ENCODE data around the gene FILIP1. TPM values are rescaled to one million over a fixed set of nuclear protein-coding genes. Genes with fewer than 3 reads are reported as not detected.

FILIP1 gene
- total and polyA plus RNA-seq, 12 donors, result 16.8 to 269 (median 181) TPM

DNA sequence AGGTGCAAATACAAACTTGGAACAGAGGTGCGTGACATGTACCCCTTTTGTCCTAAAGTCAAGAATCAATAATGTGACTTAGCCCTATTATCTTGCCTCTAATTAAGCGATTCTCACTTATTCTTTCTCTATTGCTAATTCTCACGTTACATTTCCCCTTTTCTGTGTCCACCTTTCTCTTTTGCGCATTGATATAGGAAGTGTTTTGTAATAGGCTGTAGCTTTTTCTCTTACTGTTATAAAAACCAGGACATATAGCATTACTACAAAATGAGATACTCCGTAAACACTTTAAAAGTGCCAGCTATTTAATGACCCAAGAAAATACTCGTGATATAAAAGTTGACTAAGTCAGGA lies 208.3 kb downstream of the FILIP1 start:
- WGBS, 2 donors, result 2 to 5% methylated on average over 6 of the region's 6 CpGs
- peaks cover 0 to 57% (median 41%) of the 10 kb centered on the region in 9 donors for H3K4me1 ChIP-seq
- DNase-seq (no peak), ATAC-seq (no peak)
- peak overlapping the region; percentile 26 to 96 (median 90) for H3K4me3 ChIP-seq
- H3K9me3 ChIP-seq, result no peaks in the 10 kb centered on the region
- H3K27me3 ChIP-seq, result no peaks in the 10 kb centered on the region
- H3K36me3 ChIP-seq, result peaks cover 0 to 12% (median 0%) of the 10 kb centered on the region in 9 donors
- TF ChIP-seq, protein P1, sequence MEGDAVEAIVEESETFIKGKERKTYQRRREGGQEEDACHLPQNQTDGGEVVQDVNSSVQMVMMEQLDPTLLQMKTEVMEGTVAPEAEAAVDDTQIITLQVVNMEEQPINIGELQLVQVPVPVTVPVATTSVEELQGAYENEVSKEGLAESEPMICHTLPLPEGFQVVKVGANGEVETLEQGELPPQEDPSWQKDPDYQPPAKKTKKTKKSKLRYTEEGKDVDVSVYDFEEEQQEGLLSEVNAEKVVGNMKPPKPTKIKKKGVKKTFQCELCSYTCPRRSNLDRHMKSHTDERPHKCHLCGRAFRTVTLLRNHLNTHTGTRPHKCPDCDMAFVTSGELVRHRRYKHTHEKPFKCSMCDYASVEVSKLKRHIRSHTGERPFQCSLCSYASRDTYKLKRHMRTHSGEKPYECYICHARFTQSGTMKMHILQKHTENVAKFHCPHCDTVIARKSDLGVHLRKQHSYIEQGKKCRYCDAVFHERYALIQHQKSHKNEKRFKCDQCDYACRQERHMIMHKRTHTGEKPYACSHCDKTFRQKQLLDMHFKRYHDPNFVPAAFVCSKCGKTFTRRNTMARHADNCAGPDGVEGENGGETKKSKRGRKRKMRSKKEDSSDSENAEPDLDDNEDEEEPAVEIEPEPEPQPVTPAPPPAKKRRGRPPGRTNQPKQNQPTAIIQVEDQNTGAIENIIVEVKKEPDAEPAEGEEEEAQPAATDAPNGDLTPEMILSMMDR (IDR thresholded peaks at IDR 0.05), result no peak
- H3K27ac ChIP-seq, result peak overlapping the region in 9 of 10 donors; percentile 74 to 95 (median 92)
- intact Hi-C loops (cut with DNase I), result loop anchor here in 2 of 10 donors (5.0 to 10.0 kb wide), 2 partner anchors 242 to 320 kb away; partner anchors contain the start of gene SENP6 (in 1 of the 2)

DNA sequence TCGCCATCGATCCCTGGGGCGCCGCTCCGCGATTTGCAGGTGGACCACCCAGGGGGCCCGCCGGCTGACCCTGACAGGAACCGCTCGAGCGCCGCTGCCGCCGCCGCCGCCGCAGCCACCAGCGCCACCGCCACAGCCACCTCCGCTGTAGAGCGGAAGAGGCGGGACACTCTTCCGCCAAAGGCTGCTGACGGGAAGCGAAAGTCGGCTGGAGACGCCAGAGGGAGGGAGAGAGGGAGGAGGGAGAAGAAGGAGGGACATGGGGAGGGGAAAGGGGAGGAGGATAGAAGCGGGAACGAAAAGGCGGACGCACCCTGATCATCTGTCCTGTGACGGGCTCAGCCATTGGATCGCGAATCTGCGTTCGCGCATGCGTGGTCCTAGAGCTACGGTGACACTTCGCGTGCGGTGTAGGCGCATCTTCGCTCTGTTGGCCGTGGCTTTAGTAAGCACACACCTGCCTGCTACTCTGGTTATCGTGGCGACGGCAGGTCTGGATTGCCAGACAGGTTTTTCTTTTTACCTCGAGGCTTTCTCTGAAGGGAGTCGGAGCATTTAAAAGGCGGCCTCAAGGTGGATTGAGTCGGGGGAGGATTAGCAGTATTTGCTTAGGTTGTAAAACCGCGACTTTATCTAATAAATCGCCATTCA lies 208.8 kb downstream of the FILIP1 start, which contains the start of gene TMEM30A:
TMEM30A (minus strand) TSS at position 161 of the 651 bp plus-strand sequence; CDS start at position 7, 154 bp downstream.
- 0% methylated on average over 55 of the region's 55 CpGs for WGBS, 2 donors
- intact Hi-C loops (cut with DNase I), result loop anchor here in 2 of 10 donors (5.0 to 10.0 kb wide), 2 partner anchors 243 to 320 kb away; partner anchors contain the start of gene SENP6 (in 1 of the 2)
- peak; percentile 99 to 100 (median 100) for ATAC-seq

DNA sequence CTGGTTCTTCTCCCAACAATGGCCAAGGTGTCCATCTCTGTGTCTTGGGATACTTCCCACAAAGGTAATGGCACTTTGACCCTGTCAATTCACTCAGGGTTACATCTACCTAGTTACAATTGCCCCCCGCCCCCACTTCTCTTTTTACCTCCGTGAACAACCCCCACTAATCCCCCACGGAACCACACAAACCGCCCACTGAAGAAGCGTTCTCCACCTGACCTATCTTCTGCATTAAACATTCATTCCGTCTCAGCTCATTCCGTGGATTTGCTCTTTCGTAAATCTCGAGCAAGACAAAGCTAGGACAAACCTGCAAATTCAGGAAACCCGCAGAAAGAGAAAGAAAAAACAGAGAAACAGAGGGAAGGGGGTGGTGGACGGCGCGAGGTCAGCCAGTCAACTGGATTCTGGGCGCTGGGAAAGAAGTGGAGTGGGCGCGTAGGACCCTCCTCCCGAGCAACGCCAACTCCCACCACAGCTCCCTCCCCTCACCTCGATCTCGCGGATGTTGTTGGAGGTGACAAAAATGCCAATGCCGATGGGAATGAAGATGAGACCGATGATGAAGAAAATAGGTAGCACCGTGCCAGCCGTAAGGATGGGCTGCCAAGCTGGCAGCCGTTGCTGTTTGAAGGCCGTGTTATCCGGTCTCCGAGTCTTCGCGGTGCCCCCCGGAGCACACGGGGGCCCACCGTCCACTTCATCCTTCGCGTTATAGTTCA lies 209.5 kb downstream of the FILIP1 start:
- Histone ChIP-seq H3K27ac (peak overlapping the region; percentile 68 to 95 (median 92)), H3K27me3 (no peaks in the 10 kb centered on the region), H3K4me3 (peak overlapping the region; percentile 80 to 96 (median 90)), H3K4me1 (peaks cover 0 to 69% (median 53%) of the 10 kb centered on the region in 9 donors), H3K9me3 (no peaks in the 10 kb centered on the region), H3K36me3 (peaks cover 0 to 5% (median 0%) of the 10 kb centered on the region in 9 donors)
- DNase-seq (no peak), ATAC-seq (peak; percentile 1 to 43 (median 12))
- 0% methylated on average over 36 of the region's 36 CpGs for WGBS, 2 donors
- TF ChIP-seq, protein P1 (IDR thresholded peaks at IDR 0.05), result no peak
- intact Hi-C loops (cut with DNase I), result loop anchor here in 1 of 10 donors (10.0 kb wide), 1 partner anchor 321 kb away; the partner anchor contains the start of gene SENP6

More for the DNA sequence above, 208.8 kb downstream of the FILIP1 start, which contains the start of gene TMEM30A:
- TF ChIP-seq, protein P1 (IDR thresholded peaks at IDR 0.05), result peak in 3 of 9 donors; percentile 10 to 16 (median 13)
- no peaks in the 10 kb centered on the region for H3K27me3 ChIP-seq
- H3K4me1 ChIP-seq, result peaks cover 0 to 62% (median 46%) of the 10 kb centered on the region in 9 donors
- peak; percentile 95 to 98 for DNase-seq
- no peaks in the 10 kb centered on the region for H3K9me3 ChIP-seq
- H3K36me3 ChIP-seq, result peaks cover 0 to 9% (median 0%) of the 10 kb centered on the region in 9 donors
- peak within 1 kb of the TSS; percentile 68 to 95 (median 92) for H3K27ac ChIP-seq
- H3K4me3 ChIP-seq, result peak within 1 kb of the TSS; percentile 80 to 96 (median 90)

DNA sequence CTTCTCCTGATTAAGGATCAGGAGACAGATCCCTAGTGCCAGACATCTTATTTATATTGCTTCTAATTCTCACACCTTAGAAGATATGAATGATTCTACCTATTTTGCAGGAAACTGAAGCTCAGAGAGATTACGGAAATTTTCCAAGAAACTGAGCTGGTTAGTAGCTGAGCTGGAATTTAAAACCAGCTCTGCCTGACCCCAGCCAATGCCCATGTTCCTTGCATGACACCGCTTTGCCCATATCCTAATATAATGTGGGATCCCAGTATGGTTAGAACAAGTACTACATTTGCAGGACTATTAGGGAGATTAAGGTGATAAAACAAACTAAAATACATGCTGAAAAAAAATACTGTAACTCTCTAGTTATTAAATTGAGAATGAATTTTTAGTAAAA lies 210.9 kb downstream of the FILIP1 start:
- Histone ChIP-seq H3K4me3 (peak overlapping the region in 9 of 10 donors; percentile 80 to 96 (median 90)), H3K4me1 (peaks cover 0 to 82% (median 61%) of the 10 kb centered on the region in 9 donors), H3K36me3 (peaks cover 0 to 3% (median 0%) of the 10 kb centered on the region in 9 donors), H3K27ac (no peak overlapping the region), H3K9me3 (no peaks in the 10 kb centered on the region), H3K27me3 (no peaks in the 10 kb centered on the region)
- TF ChIP-seq, protein P1 (IDR thresholded peaks at IDR 0.05), result no peak
- intact Hi-C loops (cut with DNase I), result loop anchor here in 1 of 10 donors (10.0 kb wide), 1 partner anchor 322 kb away; the partner anchor contains the start of gene SENP6
- WGBS, 2 donors, result 60 to 65% methylated on average over 2 of the region's 2 CpGs
- ATAC-seq, result no peak
- no peak for DNase-seq

Measured in heart right ventricle (tissue), 16 donors.